DMS79 treated with DMSO at 0.1 percent for 48 hours (cell line): ENCODE results near the gene VEZF1.
A peak's percentile ranks its signal among the peaks of the same experiment; 100 is the strongest.

Experiments
- DNase-seq: peaks from one replicate; lab custom pipeline; 2025; lab: John Stamatoyannopoulos, UW

The VEZF1 gene, protein sequence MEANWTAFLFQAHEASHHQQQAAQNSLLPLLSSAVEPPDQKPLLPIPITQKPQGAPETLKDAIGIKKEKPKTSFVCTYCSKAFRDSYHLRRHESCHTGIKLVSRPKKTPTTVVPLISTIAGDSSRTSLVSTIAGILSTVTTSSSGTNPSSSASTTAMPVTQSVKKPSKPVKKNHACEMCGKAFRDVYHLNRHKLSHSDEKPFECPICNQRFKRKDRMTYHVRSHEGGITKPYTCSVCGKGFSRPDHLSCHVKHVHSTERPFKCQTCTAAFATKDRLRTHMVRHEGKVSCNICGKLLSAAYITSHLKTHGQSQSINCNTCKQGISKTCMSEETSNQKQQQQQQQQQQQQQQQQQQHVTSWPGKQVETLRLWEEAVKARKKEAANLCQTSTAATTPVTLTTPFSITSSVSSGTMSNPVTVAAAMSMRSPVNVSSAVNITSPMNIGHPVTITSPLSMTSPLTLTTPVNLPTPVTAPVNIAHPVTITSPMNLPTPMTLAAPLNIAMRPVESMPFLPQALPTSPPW

DNA sequence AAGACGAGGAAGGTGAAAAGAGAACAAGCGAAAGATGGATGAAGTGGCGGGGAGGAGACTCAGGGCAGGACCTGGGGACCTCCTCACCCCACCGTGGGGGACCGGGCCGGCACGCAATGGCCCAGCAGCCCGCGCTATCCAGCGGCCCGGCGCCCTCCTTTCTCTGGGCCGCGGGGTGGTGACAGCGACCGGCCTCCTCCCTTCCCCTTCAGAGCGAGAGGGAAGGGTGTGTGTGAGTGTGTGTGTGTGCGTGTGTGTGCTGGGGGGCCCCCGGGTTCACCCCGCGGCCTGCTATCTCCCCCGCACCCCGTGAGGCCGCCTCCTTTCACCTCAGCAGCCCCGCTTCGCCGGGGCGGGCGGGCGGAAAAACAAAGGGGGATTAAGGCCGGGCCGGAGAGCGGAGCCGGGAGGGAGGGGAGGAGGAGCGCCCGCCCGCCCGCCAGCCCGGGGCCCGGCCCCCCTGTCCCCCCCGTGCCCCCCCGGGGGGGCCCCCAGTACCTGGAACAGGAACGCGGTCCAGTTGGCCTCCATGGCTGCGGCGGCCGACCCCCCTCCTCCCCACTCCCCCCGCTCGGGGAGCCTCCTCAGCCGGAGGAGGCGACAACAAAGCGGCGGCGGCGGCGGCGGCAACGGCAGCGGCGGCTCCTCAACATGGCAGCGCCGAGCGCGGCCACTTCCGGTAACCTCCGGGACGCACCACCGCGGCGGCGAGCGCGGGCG lies at the start of gene VEZF1:
Gene VEZF1, minus strand, starts transcription at position 674 of the 720 bp plus-strand sequence. Its CDS starts 143 bp downstream, at position 531.
- DNase-seq, result peak; percentile 28

DNA sequence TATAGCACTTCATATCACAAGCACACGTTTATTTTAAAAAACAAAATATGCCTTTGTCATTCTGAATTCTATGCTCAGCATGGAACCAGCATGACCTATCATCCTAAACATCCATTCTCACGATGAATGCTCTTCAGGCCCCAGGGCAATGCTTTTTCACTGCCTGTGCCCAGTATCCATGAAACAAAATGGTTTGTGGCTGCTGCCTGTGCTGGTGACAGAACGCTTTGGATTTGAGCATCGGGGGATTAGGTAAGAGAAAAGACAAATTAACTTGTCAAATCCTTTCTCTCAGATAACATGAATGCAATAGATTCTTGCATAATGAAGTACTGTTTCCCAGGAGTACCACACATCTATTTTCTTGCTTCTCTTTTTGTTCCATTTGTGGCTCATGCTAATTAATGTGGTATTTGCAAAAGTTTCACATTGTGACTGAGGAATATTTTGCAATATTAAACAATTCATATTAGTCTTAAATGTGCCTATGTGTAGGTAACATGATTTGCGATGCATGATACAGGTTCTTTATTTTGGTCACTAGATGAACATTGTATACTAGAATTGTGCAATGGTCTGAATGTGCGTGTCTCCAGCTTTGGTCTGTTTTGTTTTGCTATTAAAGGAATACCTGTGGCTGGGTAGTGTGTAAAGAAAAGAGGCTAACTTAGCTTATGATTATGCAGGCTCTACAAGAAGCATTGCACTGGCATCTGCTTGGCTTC lies 44.8 kb upstream of the VEZF1 start:
- DNase-seq, result no peak

GRCh38 chr17:58028578-58028977 lies 40.5 kb upstream of the VEZF1 start:
- DNase-seq, result no peak

GRCh38 chr17:58020401-58020800 lies 32.3 kb upstream of the VEZF1 start:
- DNase-seq, result no peak

DNA sequence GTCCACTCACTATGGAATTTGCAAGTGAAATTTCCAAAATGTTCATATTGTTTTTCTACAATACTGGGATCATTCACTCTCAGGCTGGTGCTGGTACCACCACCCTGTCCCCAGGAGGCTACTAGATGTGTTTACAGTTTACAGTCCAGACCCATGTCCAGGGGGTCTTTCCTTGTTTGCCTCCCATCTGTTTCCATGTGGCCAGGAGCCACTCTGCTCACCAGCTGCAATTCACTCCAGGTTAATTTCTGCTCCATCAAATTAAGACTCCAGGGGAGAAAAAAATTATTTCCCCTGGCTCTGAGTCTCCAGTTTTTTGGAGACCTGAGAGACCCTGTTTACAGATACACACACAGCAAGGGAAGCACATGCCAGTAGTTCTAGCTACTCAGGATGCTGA lies 31.5 kb upstream of the VEZF1 start:
- DNase-seq, result no peak

DNA sequence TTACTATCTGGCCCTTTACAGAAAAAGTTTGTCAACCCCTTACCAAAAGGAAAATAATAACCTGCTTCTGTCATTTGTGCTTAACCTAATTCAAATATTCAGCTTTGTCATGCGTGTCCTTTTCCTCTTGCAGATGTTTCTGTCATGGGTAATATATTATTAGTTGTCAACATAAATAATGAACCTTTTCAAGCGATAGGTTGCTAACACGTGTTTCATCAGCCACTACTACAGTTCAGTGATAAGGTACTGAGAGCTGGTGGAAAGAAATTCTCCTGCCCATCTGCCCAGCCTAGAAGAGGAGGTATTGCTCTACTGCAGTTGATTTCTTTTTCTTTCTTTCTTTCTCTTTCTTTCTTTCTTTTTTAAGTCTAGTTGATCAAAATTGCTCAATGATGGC lies 31.0 kb upstream of the VEZF1 start:
- DNase-seq, result no peak

GRCh38 chr17:58010067-58010799 lies 22.2 kb upstream of the VEZF1 start:
- DNase-seq, result no peak

DNA sequence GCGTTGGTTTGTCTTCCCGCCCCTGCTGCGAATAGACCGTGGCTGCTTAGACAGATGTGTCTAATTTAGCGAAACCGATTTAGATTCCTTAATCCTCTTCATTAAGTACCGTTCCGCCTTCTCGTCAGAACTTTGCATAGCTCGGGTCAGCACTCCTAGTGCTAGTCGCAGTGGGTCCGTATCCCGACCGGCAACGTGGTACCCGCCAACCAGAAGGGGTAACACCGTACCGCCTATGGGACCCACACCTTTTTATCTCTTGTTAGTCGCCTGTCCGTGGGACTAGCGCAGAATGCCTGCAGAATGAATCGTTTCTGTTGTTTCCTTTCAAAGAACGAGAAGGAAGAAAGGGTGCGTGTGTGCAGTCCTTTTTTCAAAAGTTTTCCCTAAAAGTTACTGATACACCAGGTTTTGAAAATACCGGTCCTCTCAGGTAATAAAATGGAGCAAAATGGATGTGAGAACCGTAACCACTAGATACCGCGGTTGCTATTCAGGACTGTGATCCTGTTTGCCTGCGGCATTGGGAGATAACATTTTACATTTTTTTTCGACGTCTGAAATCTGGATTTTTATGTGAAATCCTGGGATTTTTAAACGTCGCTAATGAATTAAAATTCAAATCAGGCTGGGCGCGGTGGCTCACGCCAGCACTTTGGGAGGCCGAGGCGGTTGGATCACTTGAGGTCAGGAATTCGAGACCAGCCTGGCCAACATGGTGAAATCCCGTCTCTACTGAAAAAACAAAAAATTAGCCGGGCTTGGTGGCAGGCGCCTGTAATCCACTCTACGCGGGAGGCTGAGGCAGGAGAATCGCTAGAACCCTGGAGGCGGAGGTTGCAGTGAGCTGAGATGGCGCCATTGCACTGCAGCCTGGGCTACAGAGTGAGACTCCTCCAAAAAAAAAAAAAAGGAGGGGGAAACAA lies 20.0 kb upstream of the VEZF1 start:
- DNase-seq, result no peak

GRCh38 chr17:58006924-58007780 lies 19.1 kb upstream of the VEZF1 start, which contains the start of gene SRSF1:
SRSF1 (minus strand) TSS chr17:58007246; CDS start chr17:58007137, 109 bp downstream.
- peak; percentile 89 for DNase-seq

DNA sequence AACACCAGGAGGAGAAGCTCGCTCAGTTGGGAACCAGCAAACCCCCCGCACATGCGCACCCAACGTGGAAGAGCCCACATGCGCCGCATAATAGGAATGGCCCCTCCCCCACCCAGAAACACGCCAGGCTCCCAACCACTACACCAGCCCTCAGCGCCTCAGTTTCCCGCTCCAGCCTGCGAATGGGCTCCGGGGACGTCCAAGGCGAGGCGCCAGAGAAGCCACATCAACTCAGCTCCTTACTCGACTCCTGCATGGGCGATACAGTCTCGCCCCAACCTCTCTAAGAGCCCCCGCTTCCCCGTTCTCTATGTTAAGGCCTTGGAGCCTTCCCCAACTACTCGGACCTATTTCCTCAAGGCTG lies 18.5 kb upstream of the VEZF1 start:
- DNase-seq, result peak; percentile 9

- no peak for DNase-seq
These were observed 17.9 kb upstream of the VEZF1 start for GRCh38 chr17:58005728-58006559.

DNA sequence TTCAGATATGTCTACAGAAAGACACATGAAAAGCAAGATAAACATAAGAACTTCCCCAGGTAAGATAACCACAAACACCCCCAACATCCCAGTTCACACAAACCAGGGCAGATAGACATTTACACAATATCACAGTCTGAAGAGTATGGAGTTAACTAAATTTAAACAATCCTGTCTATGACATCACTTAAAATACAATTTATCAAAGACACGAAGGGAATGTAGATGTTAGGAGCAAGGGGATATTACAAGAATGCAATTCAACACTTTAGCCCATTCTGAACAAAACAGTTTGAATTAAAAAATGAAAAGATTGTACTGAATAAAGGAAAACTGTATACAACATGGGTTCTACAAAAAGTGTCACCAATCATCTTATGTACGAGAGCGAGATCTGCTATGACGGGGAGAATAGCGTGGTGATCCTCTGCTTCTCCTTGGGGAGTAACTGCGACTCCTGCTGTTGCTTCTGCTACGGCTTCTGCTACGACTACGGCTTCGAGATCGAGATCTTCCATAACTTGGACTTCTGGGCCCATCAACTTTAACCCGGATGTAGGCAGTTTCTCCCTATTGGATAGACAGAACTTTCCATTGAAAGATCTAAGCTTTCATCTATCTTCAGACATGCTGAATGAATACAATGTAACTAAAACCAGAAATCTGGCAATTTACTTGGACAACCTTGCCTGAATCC lies 17.1 kb upstream of the VEZF1 start:
- no peak for DNase-seq

DNA sequence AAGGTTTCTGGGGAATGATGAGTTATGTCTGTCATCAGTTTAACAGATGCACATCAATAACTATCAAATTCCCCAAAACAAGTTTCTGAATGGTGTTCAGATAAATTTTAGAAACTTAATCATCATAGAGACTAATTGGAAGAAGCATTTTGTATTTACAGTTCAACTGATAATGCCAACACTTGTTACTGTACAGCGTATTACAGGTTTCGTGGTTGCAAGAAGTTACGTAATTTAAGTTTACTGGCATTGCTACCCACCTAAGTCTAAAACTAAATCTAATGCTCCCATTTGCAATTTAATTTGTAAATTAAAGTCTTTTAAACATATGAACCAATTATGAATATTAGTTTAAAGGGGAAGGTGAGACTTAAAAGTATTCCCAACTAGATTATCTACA lies 16.0 kb upstream of the VEZF1 start:
- no peak for DNase-seq

DNA sequence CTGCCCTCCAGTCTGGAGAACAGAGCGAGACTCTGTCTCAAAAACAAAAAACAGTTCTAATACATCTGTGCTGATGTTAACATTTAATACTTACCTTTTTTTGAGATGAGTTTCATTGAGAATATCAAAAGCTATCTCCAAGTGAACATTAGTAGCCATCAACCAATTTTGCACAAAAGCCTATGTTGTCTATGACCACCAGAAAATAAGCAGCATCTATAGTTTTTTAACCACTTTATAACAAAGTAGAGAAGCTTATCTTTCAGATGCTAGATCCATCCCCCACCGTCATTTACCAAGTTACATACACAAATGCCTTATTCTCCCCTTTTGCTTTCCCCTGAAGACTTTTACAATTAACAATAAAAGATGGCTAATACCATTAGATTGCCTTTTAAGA lies 14.9 kb upstream of the VEZF1 start:
- DNase-seq, result no peak

DNA sequence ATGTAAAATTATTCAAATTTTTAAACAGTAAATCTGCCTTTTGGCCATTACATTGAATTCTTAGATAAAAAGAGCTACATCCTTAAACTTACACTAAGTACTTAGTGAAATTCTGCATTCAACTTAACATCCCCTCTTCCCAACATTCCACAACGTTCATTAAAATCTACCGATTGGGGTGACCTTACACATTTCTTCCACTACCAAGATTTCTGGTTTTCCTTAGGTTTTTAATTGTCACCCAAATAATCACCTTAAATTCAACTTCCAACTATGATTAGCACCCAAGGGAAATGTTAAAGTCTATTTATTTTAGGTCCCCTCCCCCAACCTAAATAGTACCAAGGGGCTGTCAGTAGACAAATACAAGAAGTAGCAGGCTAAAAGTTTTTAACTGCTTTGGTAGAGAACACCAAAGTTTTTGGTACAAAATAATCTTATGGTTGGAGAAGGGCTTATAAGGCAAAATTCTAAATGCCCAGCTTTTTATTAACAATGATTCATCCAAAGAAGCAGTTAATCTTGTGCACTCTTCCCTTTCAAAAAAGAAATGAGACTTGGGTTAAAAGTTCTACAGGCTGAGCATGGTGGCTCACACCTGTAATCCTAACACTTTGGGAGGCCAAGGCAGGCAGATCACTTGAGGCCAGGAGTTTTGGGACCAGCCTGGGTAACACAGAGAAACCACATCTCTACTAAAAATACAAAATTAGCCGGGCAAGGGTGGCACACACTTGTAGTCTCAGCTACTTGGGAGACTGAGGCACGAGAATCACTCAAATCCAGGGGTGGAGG lies 14.3 kb upstream of the VEZF1 start:
- DNase-seq, result no peak

- DNase-seq, result no peak
These were observed 13.5 kb upstream of the VEZF1 start for GRCh38 chr17:58001461-58002124.
